Spleen (tissue), 11 donors: ENCODE results near the gene TSHZ2. TPM values are rescaled to one million over a fixed set of nuclear protein-coding genes. Genes with fewer than 3 reads are reported as not detected.

Experiments
- DNase-seq: peaks from one replicate; pipeline ENCODE4 v3.0.0-alpha.2; 2020
- H3K27ac ChIP-seq, 8 donors: fragments of 200-600 bp; sonication (generic) in 7 of 8; 1 replicate in 4 of 8; 2 replicates in 4 of 8; pipeline versions ENCODE4 v1.5.0 to v1.8.0; 2016 to 2021; ENCODE audit warnings: inconsistent platforms in 4 of 8, mild to moderate bottlenecking in 4 of 8, moderate library complexity in 1 of 8
- H3K27me3 ChIP-seq, 7 donors: fragments of 200-600 bp; sonication (generic) in 6 of 7; replicated peaks in 1 of 7; 1 replicate in 4 of 7; 2 replicates in 3 of 7; pipeline versions ENCODE4 v1.5.0 to v1.8.0; 2016 to 2021; ENCODE audit warnings: inconsistent platforms in 3 of 7, mild to moderate bottlenecking in 1 of 7
- H3K36me3 ChIP-seq, 6 donors: fragments of 200-600 bp; sonication (generic) in 5 of 6; 1 replicate in 4 of 6; 2 replicates in 2 of 6; pipeline versions ENCODE4 v1.5.0 to v1.8.0; 2016 to 2021; ENCODE audit warnings: inconsistent platforms in 2 of 6
- H3K4me1 ChIP-seq, 6 donors: fragments of 200-600 bp; sonication (generic) in 5 of 6; 1 replicate in 3 of 6; 2 replicates in 3 of 6; pipeline versions ENCODE4 v1.5.0 to v1.8.0; 2016 to 2021; ENCODE audit warnings: inconsistent platforms in 3 of 6
- H3K4me3 ChIP-seq, 8 donors: fragments of 200-600 bp; sonication (generic) in 7 of 8; 1 replicate in 4 of 8; 2 replicates in 4 of 8; pipeline versions ENCODE4 v1.5.0 to v1.8.0; 2016 to 2021; ENCODE audit warnings: inconsistent platforms in 4 of 8, mild to moderate bottlenecking in 4 of 8, moderate library complexity in 2 of 8
- H3K9me3 ChIP-seq, 8 donors: fragments of 200-600 bp; sonication (generic) in 7 of 8; 1 replicate in 4 of 8; 2 replicates in 4 of 8; pipeline versions ENCODE4 v1.5.0 to v1.8.0; 2016 to 2021; ENCODE audit warnings: inconsistent platforms in 4 of 8
- CTCF ChIP-seq, 11 experiments: fragments of 200-600 bp in 7 of 11; fragments of 450-650 bp in 4 of 11; sonication (generic) in 4 of 11; IDR thresholded peaks in 8 of 11; conservative IDR thresholded peaks in 3 of 11; 1 replicate in 7 of 11; 2 replicates in 4 of 11; pipeline versions ENCODE4 v1.4.0 to v1.8.0; 2016 to 2021; ENCODE audit warnings: antibody characterized with exemption in 11 of 11, inconsistent platforms in 4 of 11, mild to moderate bottlenecking in 1 of 11
- POLR2A ChIP-seq, 3 donors: fragments of 450-650 bp; IDR thresholded peaks; one replicate each; pipeline ENCODE4 v1.5.1; 2017; ENCODE audit warnings: antibody characterized with exemption in 3 of 3, mild to moderate bottlenecking in 1 of 3
- POLR2AphosphoS5 ChIP-seq, 3 donors: sonication (generic); formaldehyde crosslinking; IDR thresholded peaks; one replicate each; pipeline ENCODE4 v1.5.1; 2017; ENCODE audit warnings: antibody characterized with exemption in 3 of 3
- WGBS, 5 donors: extraction: QIAGEN DNeasy Blood & Tissue Kit in 3 of 5; methylation state at CpG; one replicate each; pipeline versions ENCODE4 v1.1.5 to v1.1.7; 2013 to 2018; 5-methylcytosine and 5-hydroxymethylcytosine counted together
- intact Hi-C: fragments of 100-400 bp; cut with DNase I; formaldehyde crosslinking; loops from one replicate; pipeline ENCODE4 v1.15.0; 2023; ENCODE audit warnings: low total_unique reads
- polyA plus RNA-seq, 3 donors: library from polyadenylated mRNA; stranded (reverse); fragments of 200-250 nt; gene quantifications; one replicate each; pipeline ENCODE4 v1.2.1, GENCODE V29; 2013
- total RNA-seq, 7 donors: library from RNA; depleted of rRNA in 3 of 7; stranded (reverse); fragments of >200 nt in 3 of 7; fragmentation: NEBNext Ultra II Directional in 4 of 7; extraction: Animal tissue kit (Norgen Biotek cat#: 25700) in 4 of 7; gene quantifications; one replicate each; pipeline versions ENCODE4 v1.1.0 to v1.2.1, GENCODE V29; 2016 to 2021
- donor health status: healthy with polysubstance abuse.
- donor health status: DM: no; HTN: no; CAD: no; lungs with moderate emphysema.
- donor health status: DM: no; HTN: no; CAD: no.
- donor health status: Bipolar disorder and iron deficiency.
- donor health status: healthy.
- donor health status: DM: no; HTN: no; CAD: no.
- donor health status: DM: yes; HTN: yes; CAD: no.

Gene TSHZ2
- total and polyA plus RNA-seq, 10 donors, result 0.86 to 19.2 (median 15.7) TPM

- no peak for DNase-seq
Measured at GRCh38 chr20:53260168-53260567, 288.0 kb downstream of the TSHZ2 start.

GRCh38 chr20:53260591-53260990 lies 288.4 kb downstream of the TSHZ2 start:
- no peak for DNase-seq
- H3K4me1 ChIP-seq, result no peaks in the 10 kb centered on the region
- no peak for TF ChIP-seq POLR2AphosphoS5 (IDR thresholded peaks at IDR 0.05)
- no peak for TF ChIP-seq CTCF (IDR thresholded peaks at IDR 0.05 in 8 of 11, conservative IDR thresholded peaks at IDR 0.05 in 3 of 11)
- no peak for TF ChIP-seq POLR2A (IDR thresholded peaks at IDR 0.05)

More at GRCh38 chr20:53260168-53260567, 288.0 kb downstream of the TSHZ2 start:
- Histone ChIP-seq H3K27me3 (peaks cover 0 to 8% (median 0%) of the 10 kb centered on the region in 7 donors), H3K36me3 (no peaks in the 10 kb centered on the region), H3K9me3 (no peaks in the 10 kb centered on the region), H3K4me3 (no peak overlapping the region), H3K27ac (no peak overlapping the region), H3K4me1 (no peaks in the 10 kb centered on the region)
- intact Hi-C loops, result no loop called here
- 78 to 90% (median 86%) methylated on average over 3 of the region's 3 CpGs for WGBS, 5 donors
- TF ChIP-seq POLR2AphosphoS5 (IDR thresholded peaks at IDR 0.05), result no peak
- no peak for TF ChIP-seq POLR2A (IDR thresholded peaks at IDR 0.05)
- no peak for TF ChIP-seq CTCF (IDR thresholded peaks at IDR 0.05 in 8 of 11, conservative IDR thresholded peaks at IDR 0.05 in 3 of 11)

GRCh38 chr20:53262365-53262764 lies 290.2 kb downstream of the TSHZ2 start:
- H3K36me3 ChIP-seq, result no peaks in the 10 kb centered on the region
- DNase-seq, result no peak
- H3K9me3 ChIP-seq, result no peaks in the 10 kb centered on the region
- H3K4me3 ChIP-seq, result no peak overlapping the region
- no peak overlapping the region for H3K27ac ChIP-seq
- intact Hi-C loops, result no loop called here
- TF ChIP-seq CTCF (IDR thresholded peaks at IDR 0.05 in 8 of 11, conservative IDR thresholded peaks at IDR 0.05 in 3 of 11) (no peak), POLR2AphosphoS5 (IDR thresholded peaks at IDR 0.05) (no peak), POLR2A (IDR thresholded peaks at IDR 0.05) (no peak)
- 61 to 74% (median 68%) methylated on average over 7 of the region's 7 CpGs for WGBS, 5 donors
- H3K27me3 ChIP-seq, result peaks cover 0 to 8% (median 0%) of the 10 kb centered on the region in 7 donors
- H3K4me1 ChIP-seq, result no peaks in the 10 kb centered on the region

More at GRCh38 chr20:53260591-53260990, 288.4 kb downstream of the TSHZ2 start:
- intact Hi-C loops, result no loop called here
- Histone ChIP-seq H3K27ac (no peak overlapping the region), H3K36me3 (no peaks in the 10 kb centered on the region), H3K9me3 (no peaks in the 10 kb centered on the region), H3K27me3 (peaks cover 0 to 8% (median 0%) of the 10 kb centered on the region in 7 donors), H3K4me3 (no peak overlapping the region)
- WGBS, 5 donors, result 74 to 91% (median 86%) methylated on average over 2 of the region's 2 CpGs

DNA sequence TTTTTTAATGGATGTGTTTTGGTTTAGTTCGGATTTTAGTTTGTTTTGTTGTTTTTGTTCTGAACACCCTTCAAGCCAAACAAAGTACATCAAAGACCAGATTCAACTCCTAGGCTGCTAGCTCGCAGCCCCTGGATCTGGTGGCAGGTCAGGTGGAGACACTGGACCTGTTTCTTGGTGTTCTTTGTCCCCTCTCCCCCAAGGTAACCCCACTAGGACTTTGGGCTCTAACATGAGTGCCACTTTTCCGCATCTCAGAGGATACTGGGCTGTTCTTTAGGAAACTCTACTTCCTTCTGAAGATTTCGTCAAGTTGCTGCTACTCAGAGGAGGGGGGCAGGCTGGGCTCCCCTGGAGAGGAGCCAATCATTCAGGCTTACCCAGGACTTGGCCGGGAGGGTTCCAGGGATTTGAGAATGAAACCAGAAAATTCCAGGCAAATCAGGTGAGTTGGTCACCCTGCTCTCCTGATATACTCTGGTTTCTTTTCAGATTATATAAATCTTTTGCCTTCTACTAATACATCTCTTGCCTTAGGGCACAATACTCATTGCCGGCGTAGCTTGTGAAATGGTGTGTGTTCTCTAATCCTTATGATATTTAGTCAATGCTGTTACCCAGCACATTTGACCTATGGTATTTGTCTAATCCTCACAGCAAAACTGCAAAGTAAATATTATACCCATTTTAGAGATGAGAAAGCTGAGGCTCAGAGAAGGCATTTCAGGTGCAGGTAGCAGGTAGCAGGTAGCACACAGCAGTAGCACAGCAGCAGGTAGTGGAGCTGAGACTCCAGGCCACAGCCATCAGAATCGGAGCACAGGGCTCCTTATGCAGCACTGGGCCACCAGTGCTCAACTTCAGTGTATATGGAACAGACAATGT lies 291.6 kb downstream of the TSHZ2 start:
- no peaks in the 10 kb centered on the region for H3K9me3 ChIP-seq
- H3K27ac ChIP-seq, result no peak overlapping the region
- no peak for TF ChIP-seq POLR2AphosphoS5 (IDR thresholded peaks at IDR 0.05)
- no peak for TF ChIP-seq POLR2A (IDR thresholded peaks at IDR 0.05)
- no peak for TF ChIP-seq CTCF (IDR thresholded peaks at IDR 0.05 in 8 of 11, conservative IDR thresholded peaks at IDR 0.05 in 3 of 11)
- WGBS, 5 donors, result 72 to 80% (median 80%) methylated on average over 8 of the region's 8 CpGs
- DNase-seq, result no peak
- intact Hi-C loops, result no loop called here
- no peaks in the 10 kb centered on the region for H3K4me1 ChIP-seq
- no peak overlapping the region for H3K4me3 ChIP-seq
- H3K36me3 ChIP-seq, result no peaks in the 10 kb centered on the region
- H3K27me3 ChIP-seq, result peaks cover 0 to 8% (median 0%) of the 10 kb centered on the region in 7 donors
